IPS-18a (cell line): ENCODE data around the gene CCDC27.

Experiments
- H3K27ac ChIP-seq: one replicate; pipeline ENCODE4 v1.5.1; 2013; ENCODE audit warnings: low read length
- H3K27me3 ChIP-seq: one replicate; pipeline ENCODE4 v1.6.1; 2013; ENCODE audit warnings: mild to moderate bottlenecking, low read length; ENCODE audit not compliant: control insufficient read depth, insufficient read depth
- H3K36me3 ChIP-seq: one replicate; pipeline ENCODE4 v1.6.1; 2013; ENCODE audit warnings: low read depth, low read length; ENCODE audit not compliant: control insufficient read depth
- H3K4me1 ChIP-seq: one replicate; pipeline ENCODE4 v1.6.1; 2013; ENCODE audit warnings: low read depth, low read length; ENCODE audit not compliant: control insufficient read depth
- H3K4me3 ChIP-seq: one replicate; pipeline ENCODE4 v1.5.1; 2013; ENCODE audit warnings: low read length
- H3K9ac ChIP-seq: one replicate; pipeline ENCODE4 v1.6.1; 2013; ENCODE audit warnings: mild to moderate bottlenecking, low read length, moderate library complexity
- H3K9me3 ChIP-seq: one replicate; pipeline ENCODE4 v1.6.1; 2013; ENCODE audit warnings: low read depth, low read length; ENCODE audit not compliant: control insufficient read depth

CCDC27 gene

GRCh38 chr1:3752400-3752945 lies at the start of gene CCDC27:
CCDC27 (plus strand) TSS chr1:3752450; CDS start chr1:3752482, 32 bp downstream.
- Histone ChIP-seq H3K27me3 (peaks cover 6% of the 10 kb centered on the region), H3K9ac (no peak within 1 kb of the TSS), H3K4me3 (no peak within 1 kb of the TSS), H3K36me3 (no peaks in the 10 kb centered on the region), H3K27ac (no peak within 1 kb of the TSS), H3K9me3 (no peaks in the 10 kb centered on the region), H3K4me1 (no peaks in the 10 kb centered on the region)

GRCh38 chr1:3702528-3702927 lies 49.7 kb upstream of the CCDC27 start:
- H3K27me3 ChIP-seq: no peaks in the 10 kb centered on the region
- peaks cover 6% of the 10 kb centered on the region for H3K4me1 ChIP-seq
- no peak overlapping the region for H3K4me3 ChIP-seq
- no peaks in the 10 kb centered on the region for H3K9me3 ChIP-seq
- no peaks in the 10 kb centered on the region for H3K36me3 ChIP-seq
- H3K9ac ChIP-seq: no peak overlapping the region
- H3K27ac ChIP-seq: no peak overlapping the region

GRCh38 chr1:3702990-3703728 lies 49.1 kb upstream of the CCDC27 start:
- Histone ChIP-seq H3K4me3 (no peak overlapping the region), H3K36me3 (no peaks in the 10 kb centered on the region), H3K27ac (no peak overlapping the region), H3K4me1 (peaks cover 7% of the 10 kb centered on the region), H3K9me3 (no peaks in the 10 kb centered on the region), H3K27me3 (peaks cover 5% of the 10 kb centered on the region), H3K9ac (no peak overlapping the region)

DNA sequence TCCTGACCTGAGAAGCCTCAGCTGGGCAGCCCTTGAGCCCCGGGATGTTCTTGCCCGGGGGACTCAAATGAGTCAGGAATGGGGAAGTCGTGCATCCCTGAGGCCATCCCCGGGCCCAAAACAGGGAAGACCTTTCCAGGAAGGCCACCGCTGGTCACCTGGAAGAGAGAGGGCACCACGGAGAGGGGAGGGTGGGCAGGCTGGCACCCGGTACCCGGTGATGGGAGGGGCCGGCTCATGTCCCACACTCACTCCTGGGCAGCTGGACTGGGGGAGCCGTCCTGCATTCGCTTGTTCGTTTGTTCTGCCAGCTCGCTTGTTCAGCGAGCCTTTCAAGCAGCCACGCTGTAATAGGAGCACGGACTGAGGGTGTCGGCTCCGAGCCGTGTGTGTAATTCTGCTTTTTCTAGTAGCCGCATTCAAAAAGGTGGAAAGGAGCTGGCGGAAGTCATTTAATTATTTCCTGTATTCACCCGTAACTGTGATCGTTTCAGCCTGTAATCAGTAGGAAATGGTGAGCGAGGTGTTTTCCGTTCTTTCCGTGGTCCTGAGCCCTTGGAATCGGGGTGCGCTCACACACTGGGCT lies 48.4 kb upstream of the CCDC27 start:
- no peaks in the 10 kb centered on the region for H3K36me3 ChIP-seq
- no peak overlapping the region for H3K27ac ChIP-seq
- no peaks in the 10 kb centered on the region for H3K9me3 ChIP-seq
- peaks cover 13% of the 10 kb centered on the region for H3K4me1 ChIP-seq
- H3K9ac ChIP-seq: no peak overlapping the region
- no peak overlapping the region for H3K4me3 ChIP-seq
- H3K27me3 ChIP-seq: peaks cover 11% of the 10 kb centered on the region

- peaks cover 20% of the 10 kb centered on the region for H3K4me1 ChIP-seq
- no peak overlapping the region for H3K9ac ChIP-seq
- H3K4me3 ChIP-seq: no peak overlapping the region
- no peaks in the 10 kb centered on the region for H3K36me3 ChIP-seq
- H3K9me3 ChIP-seq: no peaks in the 10 kb centered on the region
- H3K27ac ChIP-seq: no peak overlapping the region
- peaks cover 20% of the 10 kb centered on the region for H3K27me3 ChIP-seq
Measured at GRCh38 chr1:3705341-3705950, 46.8 kb upstream of the CCDC27 start.

- Histone ChIP-seq H3K27me3 (peaks cover 20% of the 10 kb centered on the region), H3K9ac (no peak overlapping the region), H3K9me3 (no peaks in the 10 kb centered on the region), H3K4me1 (peaks cover 20% of the 10 kb centered on the region), H3K4me3 (no peak overlapping the region), H3K27ac (no peak overlapping the region), H3K36me3 (no peaks in the 10 kb centered on the region)
Measured at GRCh38 chr1:3706651-3707297, 45.5 kb upstream of the CCDC27 start.

- Histone ChIP-seq H3K4me3 (peak overlapping the region; percentile 40), H3K27me3 (peaks cover 20% of the 10 kb centered on the region), H3K9me3 (no peaks in the 10 kb centered on the region), H3K27ac (no peak overlapping the region), H3K36me3 (no peaks in the 10 kb centered on the region), H3K9ac (no peak overlapping the region), H3K4me1 (peaks cover 20% of the 10 kb centered on the region)
Measured at GRCh38 chr1:3707298-3707938, 44.8 kb upstream of the CCDC27 start.

- peak overlapping the region; percentile 40 for H3K4me3 ChIP-seq
- H3K36me3 ChIP-seq: no peaks in the 10 kb centered on the region
- H3K27ac ChIP-seq: no peak overlapping the region
- no peaks in the 10 kb centered on the region for H3K9me3 ChIP-seq
- no peak overlapping the region for H3K9ac ChIP-seq
- peaks cover 20% of the 10 kb centered on the region for H3K4me1 ChIP-seq
- peaks cover 20% of the 10 kb centered on the region for H3K27me3 ChIP-seq
Measured at GRCh38 chr1:3707939-3708328, 44.3 kb upstream of the CCDC27 start.

DNA sequence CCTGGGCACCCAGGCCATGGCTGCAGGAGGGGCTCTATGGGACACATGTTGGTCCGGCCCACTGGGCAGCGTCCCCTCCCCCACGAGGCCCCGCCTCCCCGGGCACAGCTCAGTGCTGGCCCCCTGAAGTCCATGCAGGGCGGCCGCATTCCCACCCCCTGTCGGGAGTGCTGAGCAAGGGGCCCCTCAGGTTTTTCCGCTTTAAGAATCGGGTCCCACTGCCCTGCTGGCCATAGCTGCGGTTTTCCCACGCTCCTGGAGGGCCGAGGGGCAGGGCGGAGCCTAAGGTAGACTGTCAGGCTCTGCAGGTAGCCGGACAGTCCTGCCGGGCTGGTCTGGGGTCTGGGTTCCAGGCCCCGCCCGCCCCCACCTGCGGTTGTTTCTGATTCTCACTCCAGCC lies 43.5 kb upstream of the CCDC27 start:
- Histone ChIP-seq H3K4me1 (peaks cover 20% of the 10 kb centered on the region), H3K27ac (no peak overlapping the region), H3K9ac (no peak overlapping the region), H3K36me3 (no peaks in the 10 kb centered on the region), H3K4me3 (peak overlapping the region; percentile 24), H3K27me3 (peaks cover 20% of the 10 kb centered on the region), H3K9me3 (no peaks in the 10 kb centered on the region)

DNA sequence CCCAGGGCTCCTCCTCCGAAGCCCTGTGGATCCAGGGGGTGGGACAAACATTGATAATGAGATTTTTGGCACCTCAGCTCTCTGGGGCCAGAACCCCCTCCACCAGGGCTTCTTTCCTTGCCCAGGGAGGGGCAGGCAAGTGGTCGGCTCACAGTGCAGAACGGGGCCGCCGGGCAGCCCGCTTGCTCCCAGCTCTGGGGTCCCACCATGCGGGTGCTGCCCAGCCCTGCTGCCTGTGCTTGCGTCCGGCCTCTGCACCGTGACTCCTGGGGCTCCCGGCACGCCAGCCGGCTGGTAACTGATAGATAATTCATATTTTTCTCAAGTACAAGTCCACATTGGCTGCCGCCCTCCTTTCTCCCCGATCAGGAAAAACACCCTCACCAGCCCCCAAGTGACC lies 42.0 kb upstream of the CCDC27 start:
- H3K27me3 ChIP-seq: peaks cover 20% of the 10 kb centered on the region
- no peak overlapping the region for H3K4me3 ChIP-seq
- no peak overlapping the region for H3K27ac ChIP-seq

GRCh38 chr1:3711381-3711779 lies 40.9 kb upstream of the CCDC27 start:
- H3K27me3 ChIP-seq: peaks cover 20% of the 10 kb centered on the region
- no peaks in the 10 kb centered on the region for H3K36me3 ChIP-seq
- H3K4me3 ChIP-seq: no peak overlapping the region
- no peak overlapping the region for H3K27ac ChIP-seq
- no peaks in the 10 kb centered on the region for H3K9me3 ChIP-seq
- no peak overlapping the region for H3K9ac ChIP-seq
- peaks cover 20% of the 10 kb centered on the region for H3K4me1 ChIP-seq

More for the DNA sequence above, 42.0 kb upstream of the CCDC27 start:
- Histone ChIP-seq H3K36me3 (no peaks in the 10 kb centered on the region), H3K9ac (no peak overlapping the region), H3K4me1 (peaks cover 20% of the 10 kb centered on the region), H3K9me3 (no peaks in the 10 kb centered on the region)
